Left cardiac atrium (tissue), 4 donors: ENCODE data around the gene ARHGAP5. TPM values are rescaled to one million over a fixed set of nuclear protein-coding genes. Genes with fewer than 3 reads are reported as not detected.

Experiments used
- ATAC-seq, 2 donors: fragments of 200-7000 bp; cut with Tn5 transposase; one replicate each; pipeline ENCODE4 v1.9.1; 2020; ENCODE audit warnings: mild to moderate bottlenecking in 2 of 2, moderate library complexity in 2 of 2
- DNase-seq: peaks from one replicate; pipeline ENCODE4 v3.0.0-alpha.2; 2020
- intact Hi-C, 2 donors: fragments of 100-400 bp; cut with DNase I; formaldehyde crosslinking; loops; one replicate each; pipeline versions ENCODE4 v1.14.1 to v1.15.1; 2022 to 2023
- total RNA-seq, 2 donors: library from RNA; stranded (reverse); fragmentation: NEBNext Ultra II Directional; extraction: Animal tissue kit (Norgen Biotek cat#: 25700); gene quantifications; one replicate each; pipeline ENCODE4 v1.2.1, GENCODE V29; 2021
- donor health status: DM: no; HTN: yes; CAD: no.
- donor health status: DM: no; HTN: yes; CAD: no; lungs with severe emphysema.
- donor health status: DM: yes; HTN: yes; CAD: no.
- donor health status: Dilated cardiomyopathy.

The ARHGAP5 gene
- total RNA-seq, 2 donors from 2014 or later = 168 to 181 TPM

- DNase-seq (peak; percentile 88), ATAC-seq (peak; percentile 84 to 88)
- intact Hi-C loops = loop anchor here in 1 of 2 donors (10.0 kb wide), 1 partner anchor 127 kb away; the partner anchor contains the start of gene ARHGAP5
These were observed 124.2 kb downstream of the ARHGAP5 start for GRCh38 chr14:32201193-32201815.

- ATAC-seq (peak; percentile 12 to 25), DNase-seq (peak; percentile 25)
- intact Hi-C loops = loop anchor here (2.0 to 10.0 kb wide), 2 partner anchors 125 to 127 kb away; partner anchors contain the start of gene ARHGAP5 (in 2 of the 2)
These were observed 124.8 kb downstream of the ARHGAP5 start, which contains the start of gene RNU6-7 for GRCh38 chr14:32201816-32202490. TSS of gene RNU6-7 (plus strand) at chr14:32202045.

GRCh38 chr14:32202491-32202997, 125.4 kb downstream of the ARHGAP5 start:
- intact Hi-C loops = loop anchor here (2.0 to 10.0 kb wide), 2 partner anchors 126 to 128 kb away; partner anchors contain the start of gene ARHGAP5 (in 2 of the 2)
- DNase-seq = no peak
- ATAC-seq = no peak

GRCh38 chr14:32202998-32203882, 126.1 kb downstream of the ARHGAP5 start, which contains the start of gene RNU6-8:
TSS of gene RNU6-8 (minus strand) at chr14:32203269.
- peak; percentile 91 for DNase-seq
- intact Hi-C loops = loop anchor here (2.0 to 10.0 kb wide), 2 partner anchors 126 to 128 kb away; partner anchors contain the start of gene ARHGAP5 (in 2 of the 2)

GRCh38 chr14:32203928-32204357, 126.8 kb downstream of the ARHGAP5 start:
- ATAC-seq (peak in 1 of 2 donors; percentile 4), DNase-seq (no peak)

More at GRCh38 chr14:32202998-32203882, 126.1 kb downstream of the ARHGAP5 start, which contains the start of gene RNU6-8:
- ATAC-seq = peak; percentile 91 to 95

GRCh38 chr14:32205554-32205953, 128.4 kb downstream of the ARHGAP5 start:
- ATAC-seq (no peak), DNase-seq (no peak)
- intact Hi-C loops = loop anchor here in 1 of 2 donors (10.0 kb wide), 1 partner anchor 131 kb away; the partner anchor contains the start of gene ARHGAP5

More at GRCh38 chr14:32203928-32204357, 126.8 kb downstream of the ARHGAP5 start:
- intact Hi-C loops = loop anchor here (2.0 to 10.0 kb wide), 2 partner anchors 127 to 129 kb away; partner anchors contain the start of gene ARHGAP5 (in 2 of the 2)

GRCh38 chr14:32205984-32206383, 128.9 kb downstream of the ARHGAP5 start:
- intact Hi-C loops = loop anchor here in 1 of 2 donors (10.0 kb wide), 1 partner anchor 131 kb away; the partner anchor contains the start of gene ARHGAP5
- ATAC-seq = no peak
- DNase-seq = no peak

GRCh38 chr14:32206552-32206951, 129.4 kb downstream of the ARHGAP5 start:
- no peak for ATAC-seq
- intact Hi-C loops = loop anchor here in 1 of 2 donors (10.0 kb wide), 1 partner anchor 132 kb away; the partner anchor contains the start of gene ARHGAP5
- no peak for DNase-seq

- intact Hi-C loops = loop anchor here in 1 of 2 donors (10.0 kb wide), 1 partner anchor 134 kb away; the partner anchor contains the start of gene ARHGAP5
- ATAC-seq (no peak), DNase-seq (no peak)
These were observed 131.4 kb downstream of the ARHGAP5 start for GRCh38 chr14:32208490-32208889.

Other genes with a start within 250 kb of the ARHGAP5 start
- gene RNU6-7, start 124.7 kb downstream of the ARHGAP5 start, total RNA-seq = not detected
- gene RNU6-8, start 126.0 kb downstream of the ARHGAP5 start, total RNA-seq = not detected